Right cardiac atrium (tissue), 5 donors: ENCODE measurements around the gene BRI3. TPM values are rescaled to one million over a fixed set of nuclear protein-coding genes. Genes with fewer than 3 reads are reported as not detected.

ENCODE experiments used
- ATAC-seq, 2 donors: fragments of 200-7000 bp; cut with Tn5 transposase; one replicate each; pipeline versions ENCODE4 v1.8.0 to v1.9.1; 2020; ENCODE audit warnings: moderate library complexity in 2 of 2, mild to moderate bottlenecking in 1 of 2
- DNase-seq, 3 donors: peaks; one replicate each; pipeline ENCODE4 v3.0.0-alpha.2; 2020
- H3K27ac ChIP-seq: one replicate; pipeline ENCODE4 v1.5.1; 2013; ENCODE audit warnings: mild to moderate bottlenecking, low read length, control low read depth, moderate library complexity
- H3K27me3 ChIP-seq: one replicate; pipeline ENCODE4 v1.6.1; 2013; ENCODE audit not compliant: control insufficient read depth, insufficient read depth
- H3K4me1 ChIP-seq: one replicate; pipeline ENCODE4 v1.6.1; 2013; ENCODE audit warnings: low read length; ENCODE audit not compliant: control insufficient read depth, insufficient read depth
- H3K4me3 ChIP-seq: one replicate; pipeline ENCODE4 v1.5.1; 2013; ENCODE audit warnings: low read length, control low read depth
- H3K9me3 ChIP-seq: one replicate; pipeline ENCODE4 v1.6.1; 2013; ENCODE audit warnings: low read length; ENCODE audit not compliant: control insufficient read depth
- WGBS: extraction: QIAGEN DNeasy Blood & Tissue Kit; methylation state at CpG from one replicate; pipeline ENCODE4 v1.1.7; 2013; 5-methylcytosine and 5-hydroxymethylcytosine counted together
- intact Hi-C, 4 donors: fragments of 100-400 bp; cut with DNase I; formaldehyde crosslinking; loops; one replicate each; pipeline versions ENCODE4 v1.11.0 to v1.14.0; 2022 to 2023
- polyA plus RNA-seq: library from polyadenylated mRNA; stranded (reverse); fragments of 200-250 nt; gene quantifications from one replicate; pipeline ENCODE4 v1.2.3, GENCODE V29; 2013
- total RNA-seq, 4 donors: library from RNA; stranded (reverse); fragmentation: NEBNext Ultra II Directional; extraction: Animal tissue kit (Norgen Biotek cat#: 25700); gene quantifications; one replicate each; pipeline ENCODE4 v1.2.1, GENCODE V29; 2021
- donor health status: healthy with polysubstance abuse.
- donor health status: DM: no; HTN: yes; CAD: no.
- donor health status: DM: no; HTN: no; CAD: no.
- donor health status: DM: no; HTN: yes; CAD: no; lungs with severe emphysema.
- donor health status: DM: yes; HTN: yes; CAD: no.

The BRI3 gene
- total and polyA plus RNA-seq, 5 donors = 156 to 209 (median 198) TPM

DNA sequence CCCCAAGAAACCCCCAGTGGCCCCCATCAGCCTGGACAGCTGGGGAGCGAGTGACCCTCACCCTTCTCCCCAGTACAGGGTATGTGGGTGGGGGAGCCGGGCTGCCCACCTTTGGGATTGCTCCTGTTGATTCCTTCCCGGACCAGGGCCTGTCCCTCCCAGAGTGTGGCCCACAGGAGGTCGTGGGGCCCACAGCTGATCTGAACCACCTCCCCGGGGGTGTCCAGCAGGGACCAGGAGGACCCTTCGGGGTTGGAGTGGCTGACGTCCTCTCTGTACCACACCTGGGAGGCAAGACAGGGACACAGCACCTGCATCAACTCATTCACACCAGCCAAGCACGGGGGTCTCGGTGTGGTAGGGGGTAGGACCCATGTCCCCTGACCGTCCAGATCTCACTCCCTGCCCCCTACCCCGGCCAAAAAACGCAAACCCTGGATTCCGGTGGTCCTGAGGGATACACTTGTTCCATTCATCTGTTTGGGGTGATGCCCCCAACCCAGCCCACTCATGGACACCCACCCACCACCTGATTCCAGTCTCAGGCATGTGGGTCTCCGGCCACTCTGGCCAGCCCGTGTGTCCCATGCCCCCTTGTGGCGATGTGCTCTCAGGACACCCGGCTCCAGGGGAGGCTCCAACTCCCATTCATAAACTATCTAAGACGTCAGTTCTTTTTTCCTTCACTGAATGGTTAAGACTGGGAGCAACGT lies 40.4 kb upstream of the BRI3 start:
- no peak overlapping the region for H3K4me3 ChIP-seq
- H3K9me3 ChIP-seq = no peaks in the 10 kb centered on the region
- ATAC-seq (peak; percentile 36 to 51), DNase-seq (peak in 2 of 3 donors; percentile 71 to 80)
- no peaks in the 10 kb centered on the region for H3K27me3 ChIP-seq
- H3K4me1 ChIP-seq = no peaks in the 10 kb centered on the region
- H3K27ac ChIP-seq = no peak overlapping the region
- 67% methylated on average over 19 of the region's 19 CpGs for WGBS
- intact Hi-C loops = loop anchor here in 1 of 4 donors (5.0 kb wide), 1 partner anchor 214 kb away; no protein-coding TSS in a partner anchor

DNA sequence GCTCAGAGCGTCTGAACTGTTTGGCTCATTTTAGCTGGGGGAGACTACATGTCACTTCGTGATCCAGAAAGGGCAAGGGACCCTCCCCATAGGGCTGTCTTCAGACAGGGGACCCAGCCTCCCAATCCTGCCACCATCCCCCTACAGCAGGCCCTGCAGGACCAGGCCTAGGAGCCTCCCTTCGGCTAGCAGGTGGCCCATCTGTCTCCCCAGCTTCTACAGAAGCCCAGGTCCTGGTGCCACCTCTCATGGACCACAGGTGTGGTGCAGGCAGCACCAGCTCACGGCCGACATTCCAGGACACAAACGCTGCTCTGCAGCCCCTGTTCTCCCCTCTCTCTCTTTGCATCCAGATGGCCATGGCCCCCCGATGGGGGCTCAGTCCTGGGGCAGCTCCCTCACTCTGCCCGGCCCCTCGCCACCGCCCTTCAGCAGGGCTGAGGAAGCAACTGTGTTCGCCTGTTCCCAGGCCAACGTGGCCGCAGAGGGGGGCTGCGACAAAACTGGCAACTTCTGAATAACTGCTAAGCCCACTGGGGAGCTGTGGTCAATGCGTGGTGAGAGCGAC lies 39.7 kb upstream of the BRI3 start:
- DNase-seq (peak in 2 of 3 donors; percentile 43 to 60), ATAC-seq (peak in 1 of 2 donors; percentile 6)
- Histone ChIP-seq H3K4me3 (no peak overlapping the region), H3K4me1 (no peaks in the 10 kb centered on the region), H3K27ac (no peak overlapping the region), H3K9me3 (no peaks in the 10 kb centered on the region), H3K27me3 (no peaks in the 10 kb centered on the region)
- intact Hi-C loops = loop anchor here in 1 of 4 donors (5.0 kb wide), 1 partner anchor 214 kb away; no protein-coding TSS in a partner anchor
- 83% methylated on average over 16 of the region's 16 CpGs for WGBS

GRCh38 chr7:98242342-98242741 lies 39.1 kb upstream of the BRI3 start:
- WGBS = 100% methylated on average over 1 of the region's 1 CpG
- Histone ChIP-seq H3K4me3 (no peak overlapping the region), H3K9me3 (no peaks in the 10 kb centered on the region), H3K27me3 (no peaks in the 10 kb centered on the region), H3K4me1 (no peaks in the 10 kb centered on the region), H3K27ac (no peak overlapping the region)
- DNase-seq (no peak), ATAC-seq (no peak)
- intact Hi-C loops = loop anchor here in 1 of 4 donors (5.0 kb wide), 1 partner anchor 215 kb away; no protein-coding TSS in a partner anchor

DNA sequence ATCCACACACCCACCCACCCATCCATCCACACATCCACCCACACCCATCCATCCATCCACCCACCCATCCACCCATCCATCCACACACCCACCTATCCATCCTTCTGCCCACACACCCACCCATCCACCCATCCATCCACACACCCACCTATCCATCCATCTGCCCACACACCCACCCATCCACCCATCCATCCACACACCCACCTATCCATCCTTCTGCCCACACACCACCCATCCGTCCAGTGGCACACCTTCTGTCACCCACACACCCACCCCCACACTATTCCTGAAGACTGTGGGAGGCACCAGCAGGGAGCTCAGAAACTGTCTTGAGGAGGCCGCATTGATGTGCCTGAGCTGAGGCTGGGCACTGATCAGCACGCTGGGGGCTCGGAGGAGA lies 38.6 kb upstream of the BRI3 start:
- intact Hi-C loops = loop anchor here in 1 of 4 donors (5.0 kb wide), 1 partner anchor 216 kb away; no protein-coding TSS in a partner anchor
- no peak for ATAC-seq

DNA sequence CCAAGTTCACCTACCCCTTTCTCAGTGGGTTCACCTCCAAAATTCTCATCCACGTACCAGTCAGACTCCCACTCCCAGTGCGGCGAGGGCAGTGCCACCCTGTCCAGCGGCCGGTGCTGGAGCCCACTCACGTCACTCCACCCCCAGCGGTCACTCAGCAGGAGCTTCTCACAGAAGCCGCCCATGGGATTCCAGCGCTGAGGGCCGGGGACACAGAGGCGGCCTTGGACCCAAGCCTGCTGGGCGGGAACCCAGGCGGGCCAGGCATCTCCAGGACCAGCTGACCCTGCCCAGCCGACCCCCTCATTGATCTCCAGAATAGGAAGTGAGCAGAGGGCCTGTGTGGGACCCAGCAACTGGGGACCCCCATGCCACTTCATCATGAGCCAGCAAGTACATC lies 36.6 kb upstream of the BRI3 start:
- 92% methylated on average over 14 of the region's 14 CpGs for WGBS
- Histone ChIP-seq H3K4me3 (no peak overlapping the region), H3K4me1 (no peaks in the 10 kb centered on the region), H3K9me3 (no peaks in the 10 kb centered on the region), H3K27ac (no peak overlapping the region), H3K27me3 (no peaks in the 10 kb centered on the region)
- intact Hi-C loops = loop anchor here in 1 of 4 donors (5.0 kb wide), 1 partner anchor 218 kb away; no protein-coding TSS in a partner anchor
- DNase-seq (peak in 2 of 3 donors; percentile 51 to 65), ATAC-seq (no peak)

More for the DNA sequence above, 38.6 kb upstream of the BRI3 start:
- H3K9me3 ChIP-seq = no peaks in the 10 kb centered on the region
- H3K27me3 ChIP-seq = no peaks in the 10 kb centered on the region
- H3K4me1 ChIP-seq = no peaks in the 10 kb centered on the region
- WGBS = 92% methylated on average over 4 of the region's 4 CpGs
- H3K27ac ChIP-seq = no peak overlapping the region
- no peak overlapping the region for H3K4me3 ChIP-seq
- DNase-seq = peak in 2 of 3 donors; percentile 11 to 21

DNA sequence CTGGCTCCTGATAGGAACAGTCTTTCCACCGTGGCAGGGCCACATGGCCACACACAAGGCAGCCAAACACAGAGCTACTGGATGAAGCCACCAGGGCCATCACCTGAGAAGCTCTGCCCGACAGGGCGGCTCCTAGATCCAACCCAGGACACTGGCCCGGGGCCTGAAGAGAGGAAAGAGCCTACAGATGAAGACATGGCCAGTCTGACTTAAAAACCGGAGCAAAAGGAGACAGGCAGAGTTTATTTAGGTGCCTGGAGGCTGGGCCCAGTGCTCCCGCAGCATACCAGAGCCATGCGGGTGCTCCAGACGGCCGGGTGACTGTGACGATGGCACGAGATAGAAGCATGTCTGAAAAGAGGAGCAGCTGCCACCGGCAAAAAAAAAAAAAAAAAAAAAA lies 33.3 kb upstream of the BRI3 start:
- Histone ChIP-seq H3K4me3 (no peak overlapping the region), H3K27me3 (no peaks in the 10 kb centered on the region), H3K9me3 (no peaks in the 10 kb centered on the region), H3K4me1 (no peaks in the 10 kb centered on the region), H3K27ac (no peak overlapping the region)
- WGBS = 91% methylated on average over 12 of the region's 12 CpGs
- intact Hi-C loops = no loop called here
- ATAC-seq (no peak), DNase-seq (peak in 2 of 3 donors; percentile 9 to 38)

DNA sequence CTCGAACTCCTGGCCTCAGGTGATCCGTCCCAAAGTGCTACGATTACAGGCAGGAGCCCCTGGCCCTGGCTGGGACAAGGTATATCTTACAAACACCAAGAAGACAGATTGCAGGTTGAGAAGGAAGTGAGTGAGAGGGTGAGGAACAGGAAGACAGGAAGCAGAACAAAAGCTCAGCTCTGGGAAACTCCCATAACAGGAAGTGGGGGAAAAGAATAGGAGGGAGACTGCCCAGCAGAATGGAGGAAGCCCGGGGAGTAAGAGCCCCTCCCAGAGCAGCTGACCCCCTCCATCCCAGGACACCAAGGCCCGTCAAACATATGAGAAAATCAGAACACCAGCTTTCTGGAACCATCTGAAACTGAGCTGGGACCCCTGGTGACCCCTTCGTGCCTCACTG lies 32.4 kb upstream of the BRI3 start:
- H3K27me3 ChIP-seq = no peaks in the 10 kb centered on the region
- no peaks in the 10 kb centered on the region for H3K4me1 ChIP-seq
- H3K4me3 ChIP-seq = no peak overlapping the region
- intact Hi-C loops = no loop called here
- peak overlapping the region; percentile 73 for H3K27ac ChIP-seq
- ATAC-seq = peak; percentile 19 to 54
- H3K9me3 ChIP-seq = no peaks in the 10 kb centered on the region
- 67% methylated on average over 6 of the region's 6 CpGs for WGBS
- peak; percentile 46 to 53 (median 48) for DNase-seq

DNA sequence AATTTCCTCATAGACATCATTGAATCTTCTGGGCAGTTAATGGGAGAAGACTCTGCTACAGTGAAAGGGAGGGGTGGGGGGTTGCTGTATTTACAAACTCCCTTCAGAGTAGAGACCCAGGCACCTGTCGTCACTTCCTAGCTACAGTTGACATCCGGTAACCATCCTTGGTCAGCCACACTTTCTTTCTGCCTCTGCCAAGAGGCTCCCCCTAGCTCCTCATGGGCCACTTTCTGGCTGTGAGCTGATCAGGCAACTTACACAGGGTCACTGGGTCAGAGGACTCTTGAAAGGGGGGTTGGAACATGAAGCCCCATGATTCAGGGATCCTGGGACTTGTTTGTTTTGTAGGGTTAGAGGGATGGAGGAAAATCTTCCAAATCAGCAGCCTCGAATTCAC lies 30.7 kb upstream of the BRI3 start:
- no peaks in the 10 kb centered on the region for H3K9me3 ChIP-seq
- peak overlapping the region; percentile 25 for H3K27ac ChIP-seq
- H3K4me3 ChIP-seq = no peak overlapping the region
- DNase-seq = peak in 1 of 3 donors; percentile 27
- intact Hi-C loops = no loop called here
- H3K4me1 ChIP-seq = no peaks in the 10 kb centered on the region
- ATAC-seq = no peak
- no peaks in the 10 kb centered on the region for H3K27me3 ChIP-seq
- WGBS = 46% methylated on average over 3 of the region's 3 CpGs

GRCh38 chr7:98251231-98251600 lies 30.3 kb upstream of the BRI3 start:
- peak in 1 of 2 donors; percentile 20 for ATAC-seq
- no peaks in the 10 kb centered on the region for H3K9me3 ChIP-seq
- H3K4me3 ChIP-seq = peak overlapping the region; percentile 57
- 23% methylated on average over 9 of the region's 9 CpGs for WGBS
- intact Hi-C loops = no loop called here
- H3K27me3 ChIP-seq = no peaks in the 10 kb centered on the region
- no peaks in the 10 kb centered on the region for H3K4me1 ChIP-seq
- peak overlapping the region; percentile 36 for H3K27ac ChIP-seq
- DNase-seq = no peak

DNA sequence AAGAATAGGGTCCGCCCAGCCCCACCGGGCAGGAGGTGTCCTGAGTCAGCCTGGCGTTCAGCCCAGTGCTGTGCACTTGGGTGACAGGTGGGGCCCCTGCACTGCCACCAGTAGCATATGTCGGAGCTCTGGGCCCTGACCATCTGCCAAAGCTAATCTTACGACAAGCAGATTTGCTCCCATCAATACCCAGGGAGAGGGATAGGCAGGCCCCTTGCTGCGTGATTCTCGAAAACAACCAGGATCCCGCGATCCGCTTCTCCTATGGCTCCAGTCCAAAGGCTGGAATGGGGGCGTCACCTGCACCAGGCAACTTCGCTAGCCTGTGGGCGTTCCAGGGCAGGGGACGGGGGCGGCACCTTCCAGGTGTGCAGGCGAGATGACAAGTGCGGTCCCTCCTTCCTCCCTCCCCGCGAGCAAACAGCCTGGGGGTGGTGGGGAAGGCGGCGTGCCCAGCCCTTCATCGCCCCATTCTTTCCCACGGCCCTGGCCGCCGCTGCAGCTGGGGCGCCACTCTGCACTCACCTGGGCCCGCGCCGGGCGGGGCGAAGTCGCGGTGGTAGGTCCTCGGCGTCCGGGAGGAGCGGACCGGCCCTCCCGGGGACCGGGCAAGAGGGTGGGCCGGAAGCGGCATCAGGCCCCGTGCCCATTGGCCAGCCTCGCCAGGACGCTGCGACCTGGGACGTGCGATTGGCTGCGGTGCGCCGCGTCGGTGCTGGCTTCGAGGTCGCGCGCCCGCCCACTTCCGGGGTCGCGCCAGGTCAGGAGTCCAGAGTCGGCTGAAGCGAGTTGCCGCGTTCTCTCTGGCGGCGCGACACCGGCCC lies 29.7 kb upstream of the BRI3 start, which contains the start of gene TECPR1:
TECPR1 (minus strand) TSS at position 632 of the 824 bp plus-strand sequence. CDS start 6,086 bp downstream, outside the sequence.
- Histone ChIP-seq H3K9me3 (no peaks in the 10 kb centered on the region), H3K4me1 (no peaks in the 10 kb centered on the region), H3K27me3 (no peaks in the 10 kb centered on the region), H3K4me3 (peak within 1 kb of the TSS; percentile 57), H3K27ac (peak within 1 kb of the TSS; percentile 36)
- WGBS = under 1% methylated on average over 69 of the region's 69 CpGs
- intact Hi-C loops = no loop called here
- peak; percentile 96 to 98 (median 98) for DNase-seq
- peak; percentile 99 for ATAC-seq
